ENCODE measurements around the gene DMPK.
A peak's percentile ranks its signal among the peaks of the same experiment; 100 is the strongest.
"Not testable (repeated sequence)": the region's sequence is repeated elsewhere in the genome, so short reads cannot be mapped to it uniquely, and the experiment has no call there.

The DMPK gene

DNA sequence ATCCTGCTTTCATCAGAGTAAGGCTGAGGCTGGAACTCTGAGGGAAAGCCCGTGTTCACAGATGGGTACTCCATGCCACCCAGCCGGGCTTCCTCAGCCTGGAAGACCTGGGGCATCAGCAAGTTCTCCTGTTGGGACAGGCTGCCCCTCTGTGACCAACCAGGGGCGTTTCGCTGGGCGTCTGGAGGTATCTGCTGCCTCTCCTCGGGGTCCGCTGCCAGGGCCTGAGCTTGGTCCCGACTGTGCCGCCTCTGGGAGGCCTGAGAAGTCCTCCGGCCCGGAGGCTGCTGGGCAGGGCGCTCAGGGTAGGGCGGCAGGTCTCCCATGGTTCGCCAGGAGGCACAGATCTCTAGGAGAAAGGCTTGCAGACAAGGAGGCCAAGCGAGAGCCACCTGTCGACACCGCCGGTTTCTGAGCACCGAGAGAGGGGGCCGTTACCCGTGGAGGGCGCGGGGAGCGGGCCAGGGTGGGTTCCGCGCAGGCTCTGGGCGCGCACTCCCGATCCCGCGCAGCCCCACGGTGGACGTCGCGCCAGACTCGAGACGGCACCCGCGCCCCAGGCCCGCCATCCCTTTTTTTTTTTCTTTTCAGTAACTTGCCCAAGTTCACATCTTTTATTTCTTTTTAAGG is 32.7 kb upstream of the DMPK start, which contains the start of gene RSPH6A:
TSS of gene RSPH6A (minus strand) at position 458 of the 630 bp plus-strand sequence. CDS start at position 326, 132 bp downstream.
- DNase-seq: no peak

DNA sequence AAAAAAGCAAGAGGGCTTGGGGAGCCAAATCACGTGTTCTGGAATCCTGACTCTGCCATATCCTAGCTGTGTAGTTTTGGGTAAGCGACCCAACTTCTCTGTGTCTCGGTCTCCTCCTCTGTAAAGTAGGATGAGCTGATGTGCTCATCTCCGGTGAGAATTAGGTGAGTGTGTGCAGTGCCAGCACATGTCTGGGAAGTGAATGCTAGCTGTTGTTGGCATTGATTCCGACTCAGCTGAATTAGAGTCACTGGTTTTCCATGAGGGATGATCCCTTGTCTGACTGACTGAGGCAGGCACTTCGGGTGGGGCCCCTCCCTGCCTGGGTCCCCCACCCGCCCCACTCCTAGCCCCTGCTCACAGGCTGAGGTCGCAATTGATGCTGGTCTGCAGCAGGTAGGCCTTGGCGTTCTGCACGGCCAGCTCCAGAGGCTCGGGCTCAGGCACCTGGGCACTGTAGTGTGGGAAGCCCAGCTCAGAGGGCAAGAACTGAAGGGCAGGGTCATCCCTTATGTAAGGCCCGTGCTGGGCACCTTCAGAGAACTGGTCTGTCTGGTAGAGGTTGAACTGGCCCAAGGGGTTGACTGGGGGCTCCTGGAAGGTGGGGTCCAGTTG is 32.0 kb upstream of the DMPK start:
- DNase-seq: no peak

DNA sequence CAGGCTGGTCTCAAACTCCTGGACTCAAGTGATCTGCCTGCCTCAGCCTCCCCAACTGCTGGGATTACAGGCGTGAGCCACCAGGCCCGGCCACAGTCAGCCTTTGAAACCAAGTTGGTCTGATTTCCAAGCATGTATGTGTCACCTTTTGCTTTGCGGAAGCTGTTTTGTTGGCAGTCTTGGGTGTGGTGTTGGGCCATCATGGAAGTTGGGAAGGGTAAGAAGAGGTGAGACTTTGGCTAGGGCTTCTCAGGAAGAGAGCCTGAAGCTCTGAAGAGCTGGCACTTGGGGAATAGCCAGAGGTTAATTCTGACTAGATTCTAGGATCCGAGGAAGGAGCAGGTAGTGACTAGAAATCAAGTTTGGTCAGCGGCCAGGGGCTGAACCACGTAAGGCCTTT is 30.0 kb upstream of the DMPK start:
- no peak for DNase-seq

DNA sequence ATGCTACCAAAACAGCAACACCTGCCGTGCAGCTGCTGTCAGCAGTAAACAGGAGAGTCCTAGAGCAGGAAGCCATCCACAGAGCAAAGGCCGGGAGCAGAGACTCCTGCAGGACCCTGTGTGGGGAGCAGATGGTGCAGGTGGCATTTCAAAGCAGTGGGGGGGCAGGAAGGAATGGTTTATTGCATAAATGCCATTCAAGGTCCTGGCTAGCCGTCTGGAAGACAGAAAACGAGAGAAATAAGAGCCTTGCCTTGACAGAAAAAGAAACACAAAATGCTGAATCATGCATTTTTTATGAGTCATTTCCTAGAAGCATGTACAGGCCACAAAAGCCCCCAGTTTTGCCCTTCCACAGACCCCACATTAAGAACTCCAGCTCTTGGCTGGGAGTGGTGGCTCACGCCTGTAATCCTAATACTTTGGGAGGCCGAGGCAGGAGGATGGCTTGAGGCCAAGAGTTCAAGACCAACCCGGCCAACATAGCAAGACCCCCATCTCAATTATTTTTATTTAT is 27.4 kb upstream of the DMPK start:
- DNase-seq: peak in 1 of 2 experiments; percentile 22

DNA sequence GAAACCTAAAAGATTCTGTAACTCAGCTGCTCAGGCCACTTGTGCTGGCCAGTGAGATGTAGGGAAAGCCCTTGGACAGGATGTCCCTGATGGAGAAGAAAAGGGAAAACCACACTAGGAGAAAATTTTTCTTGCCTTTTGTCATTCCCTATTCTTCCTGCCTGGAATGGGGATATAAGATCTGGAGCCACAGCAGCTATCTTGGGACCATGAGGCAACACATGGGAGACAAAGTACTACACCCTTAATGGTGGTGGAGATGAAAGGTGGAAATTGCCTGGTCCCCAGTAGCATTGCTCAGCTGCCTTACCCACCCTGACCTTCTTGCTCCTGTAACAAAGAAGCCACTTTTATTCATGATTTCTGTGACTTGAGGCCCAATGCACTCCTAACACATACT is 23.4 kb upstream of the DMPK start:
- DNase-seq: no peak

DNA sequence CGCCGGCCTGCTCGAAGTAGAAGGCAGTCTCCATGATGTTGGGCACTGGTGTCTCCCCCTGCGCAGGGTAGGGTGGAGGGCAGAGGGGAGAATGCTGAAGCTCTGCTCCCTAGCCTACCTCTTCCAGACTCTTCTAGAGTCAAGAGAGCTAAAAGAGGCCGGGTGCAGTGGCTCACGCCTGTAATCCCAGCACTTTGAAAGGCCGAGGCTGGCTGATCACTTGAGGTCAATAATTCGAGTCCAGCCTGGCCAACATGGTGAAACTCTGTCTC is 22.6 kb upstream of the DMPK start:
- no peak for DNase-seq

DNA sequence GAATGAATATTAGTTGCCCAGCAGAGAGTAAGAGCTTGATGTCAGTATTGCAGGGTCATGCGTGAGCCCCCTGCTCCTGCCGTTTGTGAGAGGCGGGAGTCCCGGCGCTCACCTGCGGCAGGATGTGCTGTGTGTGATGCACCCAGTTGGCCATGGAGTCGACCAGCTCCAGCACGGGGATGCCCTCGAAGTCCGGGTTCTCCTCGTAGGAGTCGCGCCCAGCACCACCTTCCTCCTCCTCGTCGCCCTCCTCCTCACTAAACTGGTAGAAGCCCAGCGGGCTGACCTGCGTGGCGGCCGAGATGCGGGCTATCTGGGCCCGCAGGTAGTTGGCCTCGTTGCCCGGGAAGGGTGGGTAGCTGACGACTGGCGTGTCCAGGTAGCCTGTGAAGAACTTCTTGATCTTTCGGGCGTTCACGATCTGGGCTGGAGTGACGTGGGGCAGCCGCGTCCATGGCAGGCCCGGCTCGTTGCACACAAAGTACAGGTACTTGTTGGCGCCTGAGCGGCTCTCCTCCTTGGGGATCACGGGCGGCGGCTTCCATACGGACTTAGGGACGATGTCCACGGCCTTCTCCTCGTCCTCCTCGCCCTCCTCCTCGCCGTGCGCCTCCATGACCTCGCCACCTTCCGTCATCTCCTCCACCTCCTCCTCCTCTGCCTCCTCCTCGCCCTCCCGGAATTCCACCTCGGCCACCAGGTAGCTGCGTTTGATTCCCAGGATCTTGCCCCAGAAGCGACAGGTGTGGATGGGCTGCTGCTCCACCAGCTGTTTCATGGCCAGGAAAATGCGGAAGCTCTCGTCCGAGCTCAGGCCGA is 22.1 kb upstream of the DMPK start:
- DNase-seq: no peak

DNA sequence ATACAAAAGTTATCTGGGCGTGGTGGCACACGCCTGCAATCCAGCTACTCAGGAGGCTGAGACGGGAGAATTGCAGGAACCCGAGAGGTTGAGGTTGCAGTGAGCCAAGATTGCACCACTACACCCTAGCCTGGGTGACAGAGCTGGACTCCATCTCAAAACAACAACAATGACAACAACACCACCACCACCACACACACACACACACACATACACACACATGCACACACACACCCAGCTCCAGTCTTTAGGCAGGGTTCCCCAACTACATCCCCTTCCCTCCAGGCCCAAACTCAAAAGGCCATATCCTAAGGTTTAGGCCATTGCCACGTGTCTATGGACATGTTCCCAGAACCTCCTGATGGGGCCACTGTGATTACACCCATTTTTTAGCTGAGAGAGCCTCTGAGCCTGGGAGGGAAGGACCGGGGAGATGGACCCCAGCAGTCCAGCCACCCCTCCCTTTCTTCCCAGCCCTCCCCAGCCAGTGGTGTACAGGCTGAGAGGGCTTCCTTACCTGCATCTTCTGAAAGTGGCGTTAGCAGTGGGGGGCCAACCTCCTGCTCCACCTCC is 19.4 kb upstream of the DMPK start:
- DNase-seq: no peak

DNA sequence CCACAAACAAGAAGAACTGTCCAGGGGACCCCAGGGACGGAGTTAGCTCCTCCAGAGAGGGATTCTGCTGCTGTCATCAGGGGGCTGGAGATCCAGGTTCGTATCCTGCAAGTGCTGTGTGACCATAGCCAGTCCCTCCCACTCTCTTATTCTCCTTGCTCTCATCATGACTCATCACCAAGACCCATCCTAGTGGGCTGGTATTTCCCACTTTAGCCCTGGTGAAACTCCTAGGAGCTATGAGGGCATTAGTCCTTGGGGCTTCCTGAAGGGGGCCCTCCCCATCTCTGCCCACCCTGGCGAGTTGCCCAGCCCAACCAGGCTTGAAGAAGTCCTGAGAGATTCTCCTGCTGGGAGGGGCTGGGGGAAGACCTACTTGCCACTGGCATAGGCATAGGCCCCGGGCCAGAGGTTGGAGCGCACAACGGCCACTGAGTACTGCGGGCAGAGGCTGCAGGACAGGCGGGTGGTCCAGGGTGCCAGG is 17.8 kb upstream of the DMPK start:
- no peak for DNase-seq

DNA sequence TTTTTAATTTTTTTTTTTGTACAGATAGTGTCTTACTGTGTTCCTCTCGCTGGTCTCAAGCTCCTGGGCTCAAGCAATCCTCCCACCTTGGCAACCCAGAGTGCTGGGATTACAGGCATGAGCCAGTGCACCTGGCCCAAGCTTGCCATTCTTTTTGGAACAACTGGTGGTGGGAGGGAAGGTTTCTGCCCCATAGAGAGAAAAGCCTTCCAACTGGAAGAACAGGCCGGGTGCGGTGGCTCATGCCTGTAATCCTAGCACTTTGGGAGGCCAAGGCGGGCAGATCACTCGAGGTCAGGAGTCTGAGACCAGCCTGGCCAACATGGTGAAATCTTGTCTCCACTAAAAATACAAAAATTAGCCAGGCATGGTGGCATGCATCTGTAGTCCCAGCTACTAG is 17.3 kb upstream of the DMPK start:
- DNase-seq: not testable (repeated sequence)

DNA sequence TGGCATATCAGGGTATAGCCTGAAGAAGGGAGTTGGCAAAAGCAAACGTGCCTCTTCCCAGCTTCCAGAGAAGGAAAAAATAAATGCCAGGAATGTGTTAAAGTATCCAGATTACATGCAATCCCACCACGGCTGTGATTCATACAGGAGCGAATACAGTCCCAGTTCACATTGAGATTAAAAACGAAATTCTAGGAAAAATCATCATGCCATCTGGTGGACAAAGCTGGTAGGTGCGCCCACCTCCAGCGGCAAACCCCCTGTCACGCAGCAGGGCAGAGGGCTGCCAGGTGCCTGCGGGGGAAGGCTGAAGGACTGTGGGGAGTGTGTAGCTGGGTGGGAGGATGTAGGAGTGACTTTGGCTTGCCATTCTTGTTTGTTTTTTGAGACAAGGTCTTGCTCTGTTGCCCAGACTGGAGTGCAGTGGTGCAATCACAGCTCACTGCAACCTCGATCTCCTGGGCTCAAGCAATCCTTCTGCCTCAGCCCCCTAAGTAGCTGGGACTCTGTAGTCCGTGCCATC is 16.8 kb upstream of the DMPK start:
- DNase-seq: peak; percentile 27 to 31

DNA sequence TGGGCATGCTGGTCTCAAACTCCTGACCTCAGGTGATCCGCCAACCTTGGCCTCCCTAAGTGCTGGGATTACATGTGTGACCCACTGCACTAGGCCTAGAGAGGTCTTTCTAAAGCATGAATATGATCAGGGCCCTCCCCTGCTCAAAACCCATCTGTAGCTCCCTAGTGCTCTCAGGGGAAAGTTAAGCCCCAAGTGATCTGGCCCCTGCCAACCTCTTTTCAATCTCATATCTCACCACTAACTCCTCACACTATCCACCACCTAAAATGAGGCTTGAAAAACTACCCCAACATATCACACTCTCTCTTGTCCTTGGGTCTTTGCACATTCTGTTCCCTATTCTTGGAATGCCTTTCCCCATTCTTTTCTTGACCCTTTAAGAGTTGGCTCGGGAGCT is 12.3 kb upstream of the DMPK start:
- no peak for DNase-seq

DNA sequence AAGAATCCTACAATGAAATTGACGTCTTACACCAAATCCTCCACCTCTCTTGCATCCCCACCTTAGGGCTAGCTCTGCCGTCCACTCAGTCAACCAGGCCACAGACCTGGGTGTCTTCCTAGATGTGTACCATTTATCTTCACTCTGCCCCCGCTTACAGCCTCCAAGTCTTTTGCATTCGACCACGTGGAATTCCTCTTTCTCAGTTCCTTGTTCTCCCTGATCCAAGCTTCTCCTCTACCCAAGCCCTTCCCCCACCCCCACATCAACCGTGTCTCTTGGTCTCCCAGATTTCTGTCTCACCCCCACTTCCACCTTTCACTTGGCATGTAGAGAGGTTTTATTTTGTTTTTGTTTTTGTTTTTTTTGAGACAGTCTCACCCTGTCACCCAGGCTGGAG is 11.6 kb upstream of the DMPK start:
- no peak for DNase-seq

DNA sequence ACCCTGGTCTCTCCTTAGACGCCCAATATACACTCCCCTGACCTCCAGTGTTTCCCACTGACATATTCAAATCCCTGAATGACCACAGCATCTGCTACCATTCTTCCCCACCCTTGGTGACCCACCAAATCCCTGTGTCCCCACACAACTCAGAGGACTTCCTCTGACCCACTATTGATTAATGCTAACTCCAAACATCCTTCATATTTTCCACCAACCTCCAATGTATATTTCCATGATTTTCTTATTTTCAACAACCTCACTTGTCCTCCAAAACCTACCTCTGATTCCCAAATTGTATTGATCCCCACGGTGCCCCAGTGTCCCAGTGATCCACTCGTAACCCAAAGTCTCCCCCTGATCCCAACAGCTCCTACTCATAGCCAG is 10.9 kb upstream of the DMPK start:
- no peak for DNase-seq

DNA sequence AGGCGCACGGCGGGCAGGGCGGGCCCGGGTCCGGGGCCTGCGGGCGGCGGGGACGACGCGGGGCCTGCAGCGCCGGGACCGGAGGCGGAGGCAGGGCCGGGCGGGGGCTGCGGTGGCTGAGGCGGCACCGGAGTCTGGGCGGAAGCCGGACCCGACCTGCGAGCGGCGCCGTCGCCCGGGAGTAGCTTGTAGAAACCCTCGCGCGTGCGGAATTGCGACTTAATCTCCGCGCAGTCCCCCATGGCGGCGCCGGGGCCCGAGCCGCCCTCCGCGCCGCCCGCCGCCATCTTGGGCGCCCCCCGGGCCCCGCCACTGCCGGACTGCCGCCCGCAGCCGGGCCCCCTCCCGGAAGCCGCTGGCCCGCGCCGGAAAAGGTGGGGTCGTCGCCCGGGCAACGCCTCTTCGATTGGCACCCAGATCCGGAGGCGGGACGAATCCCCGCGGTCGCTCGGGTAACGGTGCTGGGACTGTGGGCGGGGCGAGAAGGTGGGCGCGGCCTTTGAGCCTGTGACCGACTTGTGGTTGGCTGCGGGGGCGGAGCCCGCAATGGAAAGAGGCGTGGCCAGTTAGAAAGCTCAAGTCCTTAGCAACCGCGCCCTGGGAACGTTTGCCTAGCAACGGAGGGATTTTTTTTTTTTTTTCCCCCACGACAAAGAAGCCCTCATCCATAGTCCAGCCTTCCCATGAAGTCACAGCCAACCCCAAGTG is 10.3 kb upstream of the DMPK start, which contains the start of gene DMWD:
TSS of gene DMWD (minus strand) at position 376 of the 708 bp plus-strand sequence. CDS start at position 287, 89 bp downstream.
- peak; percentile 65 to 71 for DNase-seq

DNA sequence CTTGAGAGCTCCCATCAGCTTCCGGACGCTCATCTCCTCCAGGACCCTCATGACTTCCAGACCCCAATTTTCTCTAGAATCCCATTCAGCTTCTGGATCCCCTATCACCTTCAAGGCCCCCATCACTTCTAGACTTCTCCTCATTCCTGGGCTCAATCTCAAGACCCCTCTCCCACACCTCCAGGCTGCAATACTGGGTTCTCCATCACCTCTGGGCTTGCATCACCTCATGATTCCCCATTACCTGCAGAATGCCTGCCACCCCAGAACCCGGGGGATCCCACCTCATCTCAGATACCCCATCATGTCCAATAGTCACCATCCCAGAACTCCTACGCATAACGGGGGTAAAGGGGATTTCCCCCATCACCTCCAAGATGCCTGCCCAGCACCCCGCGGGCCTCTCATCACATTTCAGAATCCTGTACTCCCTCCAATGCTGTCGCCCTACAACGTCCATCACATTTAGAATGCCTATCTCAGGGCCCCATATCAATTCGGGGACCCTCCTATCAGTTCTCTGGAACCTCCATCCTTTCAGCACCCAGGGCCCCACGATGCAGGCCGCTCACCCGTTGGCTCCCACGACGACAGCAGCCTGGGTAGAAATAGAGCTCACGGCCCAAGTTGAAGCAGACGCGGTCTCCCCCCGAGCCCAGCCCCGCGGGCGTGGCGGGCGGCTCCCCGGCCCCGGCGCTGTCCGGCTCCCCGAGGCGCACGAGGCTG is 9.6 kb upstream of the DMPK start:
- no peak for DNase-seq

DNA sequence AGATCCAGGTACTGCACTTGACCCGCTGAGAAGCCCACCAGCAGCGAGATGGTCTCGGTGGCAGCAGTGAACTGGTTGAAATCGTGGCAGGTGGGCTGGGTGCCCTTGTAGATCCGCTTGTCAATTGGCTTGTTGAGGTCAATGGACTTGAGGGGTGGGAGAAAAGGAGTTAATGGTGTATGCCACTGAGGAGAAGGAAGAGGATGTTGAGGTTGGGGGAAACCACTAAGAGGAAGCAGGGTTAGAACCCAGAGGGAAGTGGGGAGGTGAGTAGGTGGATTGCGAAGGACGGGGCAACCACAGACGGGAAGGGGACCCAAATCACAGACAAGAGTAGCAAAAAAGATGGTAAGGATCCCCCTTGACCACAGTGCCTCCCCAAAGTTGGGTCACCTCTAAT is 8.7 kb upstream of the DMPK start:
- peak; percentile 89 to 92 for DNase-seq

DNA sequence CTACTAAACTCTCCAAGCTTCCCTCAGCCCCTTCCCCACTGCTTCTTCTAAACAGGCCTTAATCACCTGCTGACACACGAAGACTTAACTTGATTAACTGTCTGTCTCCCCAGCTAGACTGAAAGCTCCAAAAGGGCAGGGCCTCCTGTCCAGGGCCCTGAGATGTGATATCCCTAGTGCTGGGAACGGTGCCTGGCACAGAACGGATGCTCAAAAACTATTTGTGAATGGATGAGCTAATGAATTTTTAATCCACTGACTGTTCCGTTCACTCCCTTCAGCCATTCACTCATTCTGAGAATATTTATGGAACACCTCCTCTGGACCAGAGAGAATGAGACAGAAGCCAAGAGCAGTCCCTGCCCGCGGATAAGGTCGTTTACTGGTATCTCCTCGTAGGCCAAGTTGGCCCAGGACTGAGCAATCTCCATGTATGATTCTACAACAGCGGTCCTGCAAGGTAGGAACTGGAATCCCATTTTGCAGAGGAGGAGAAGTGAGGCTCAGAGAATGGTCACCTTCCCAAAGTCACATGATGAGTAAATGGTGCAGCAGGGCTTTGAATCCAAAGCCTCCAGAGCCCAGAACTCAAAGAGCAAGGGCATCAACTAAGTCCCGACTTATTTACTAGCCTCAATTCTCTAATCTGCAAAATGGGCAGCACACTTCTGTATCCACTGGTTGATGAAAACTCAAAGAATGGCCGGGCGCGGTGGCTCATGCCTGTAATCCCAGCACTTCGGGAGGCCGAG is 6.9 kb upstream of the DMPK start:
- no peak for DNase-seq

DNA sequence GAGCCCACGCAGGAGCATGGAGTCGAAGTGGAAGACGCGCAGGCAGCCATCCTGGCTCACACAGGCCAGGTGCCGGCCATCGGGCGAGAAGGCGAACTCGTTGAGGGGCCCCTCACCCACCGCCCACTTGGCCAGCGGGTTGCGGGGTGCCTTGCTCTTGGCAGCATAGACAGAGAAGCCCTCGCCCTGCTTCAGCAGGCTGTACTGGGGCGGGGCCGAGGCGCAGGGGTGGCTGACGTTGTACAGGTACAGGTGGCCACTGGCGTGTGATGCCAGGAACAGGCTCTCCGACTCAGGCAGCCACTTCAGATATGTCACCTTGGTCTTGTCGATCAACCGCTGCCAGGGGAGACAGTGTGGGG is 4.2 kb upstream of the DMPK start:
- no peak for DNase-seq

DNA sequence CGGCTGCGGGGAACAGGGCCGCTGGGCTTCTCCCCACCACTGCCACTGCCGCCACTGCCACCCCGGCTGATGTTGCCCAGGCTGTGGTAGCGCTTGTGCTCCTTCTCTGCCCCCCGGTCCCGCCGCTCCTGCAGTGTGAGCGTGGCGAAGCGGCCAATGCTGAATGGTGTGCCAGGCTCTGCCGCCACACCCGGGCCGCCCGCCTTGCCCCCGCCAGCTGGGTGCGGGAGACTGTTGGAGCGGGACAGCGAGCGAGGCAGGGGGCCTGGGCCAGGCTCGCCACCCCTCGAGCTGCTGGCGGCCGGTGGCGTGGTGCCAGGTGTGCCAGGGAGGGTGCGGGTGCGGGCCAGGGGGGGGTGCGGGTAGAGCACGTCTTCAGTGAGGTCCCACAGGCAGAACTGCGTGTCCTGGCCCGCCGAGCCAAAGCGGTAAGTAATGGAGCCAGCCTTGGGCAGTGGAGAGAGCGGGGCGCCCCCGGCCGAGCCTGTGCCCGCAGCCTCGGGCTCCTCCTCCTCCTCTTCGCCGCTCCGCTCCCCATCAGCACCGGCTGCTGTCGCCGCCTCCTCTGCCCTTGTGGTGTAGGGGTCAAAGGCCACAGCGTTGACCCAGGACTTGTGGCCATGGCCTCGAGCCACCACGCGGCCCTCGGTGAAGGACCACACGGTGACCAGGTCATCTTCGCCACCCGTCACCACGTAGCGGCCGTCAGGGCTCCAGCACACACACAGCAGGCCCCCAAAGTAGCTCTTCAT is 3.7 kb upstream of the DMPK start:
- DNase-seq: no peak
